T-helper 1 cell treated with Interleukin-12 subunit alpha and Interleukin-12 subunit beta and Interleukin-4 antibody, amounts not matched to agents 30 μg/mL and 1 μg/mL, for 36 hours (primary cell): ENCODE results near the gene DYNC1H1.

ENCODE experiments used
- H3K27ac Mint-ChIP-seq: one replicate; pipeline ENCODE4 v1.8.0; 2021; ENCODE audit warnings: mild to moderate bottlenecking, mixed read lengths
- H3K27me3 Mint-ChIP-seq: one replicate; pipeline ENCODE4 v1.8.0; 2021; ENCODE audit warnings: low read depth, mixed read lengths
- H3K36me3 Mint-ChIP-seq: one replicate; pipeline ENCODE4 v1.8.0; 2021; ENCODE audit warnings: low read depth, mixed read lengths
- H3K4me1 Mint-ChIP-seq: one replicate; pipeline ENCODE4 v1.8.0; 2021; ENCODE audit warnings: low read depth, mixed read lengths
- H3K4me3 Mint-ChIP-seq: one replicate; pipeline ENCODE4 v1.8.0; 2021; ENCODE audit warnings: mild to moderate bottlenecking, moderate library complexity, mixed read lengths
- H3K9me3 Mint-ChIP-seq: one replicate; pipeline ENCODE4 v1.8.0; 2021; ENCODE audit warnings: mixed read lengths

DYNC1H1 gene

GRCh38 chr14:101964297-101965180 lies at the start of gene DYNC1H1:
TSS of gene DYNC1H1 (plus strand) at chr14:101964573. CDS start at chr14:101964692, 119 bp downstream.
- peaks cover 5% of the 10 kb centered on the region for H3K27me3 Mint-ChIP-seq
- H3K27ac Mint-ChIP-seq: peak within 1 kb of the TSS; percentile 92
- H3K9me3 Mint-ChIP-seq: no peaks in the 10 kb centered on the region
- H3K36me3 Mint-ChIP-seq: peaks cover 13% of the 10 kb centered on the region
- H3K4me3 Mint-ChIP-seq: peak within 1 kb of the TSS; percentile 91
- H3K4me1 Mint-ChIP-seq: peaks cover 36% of the 10 kb centered on the region

DNA sequence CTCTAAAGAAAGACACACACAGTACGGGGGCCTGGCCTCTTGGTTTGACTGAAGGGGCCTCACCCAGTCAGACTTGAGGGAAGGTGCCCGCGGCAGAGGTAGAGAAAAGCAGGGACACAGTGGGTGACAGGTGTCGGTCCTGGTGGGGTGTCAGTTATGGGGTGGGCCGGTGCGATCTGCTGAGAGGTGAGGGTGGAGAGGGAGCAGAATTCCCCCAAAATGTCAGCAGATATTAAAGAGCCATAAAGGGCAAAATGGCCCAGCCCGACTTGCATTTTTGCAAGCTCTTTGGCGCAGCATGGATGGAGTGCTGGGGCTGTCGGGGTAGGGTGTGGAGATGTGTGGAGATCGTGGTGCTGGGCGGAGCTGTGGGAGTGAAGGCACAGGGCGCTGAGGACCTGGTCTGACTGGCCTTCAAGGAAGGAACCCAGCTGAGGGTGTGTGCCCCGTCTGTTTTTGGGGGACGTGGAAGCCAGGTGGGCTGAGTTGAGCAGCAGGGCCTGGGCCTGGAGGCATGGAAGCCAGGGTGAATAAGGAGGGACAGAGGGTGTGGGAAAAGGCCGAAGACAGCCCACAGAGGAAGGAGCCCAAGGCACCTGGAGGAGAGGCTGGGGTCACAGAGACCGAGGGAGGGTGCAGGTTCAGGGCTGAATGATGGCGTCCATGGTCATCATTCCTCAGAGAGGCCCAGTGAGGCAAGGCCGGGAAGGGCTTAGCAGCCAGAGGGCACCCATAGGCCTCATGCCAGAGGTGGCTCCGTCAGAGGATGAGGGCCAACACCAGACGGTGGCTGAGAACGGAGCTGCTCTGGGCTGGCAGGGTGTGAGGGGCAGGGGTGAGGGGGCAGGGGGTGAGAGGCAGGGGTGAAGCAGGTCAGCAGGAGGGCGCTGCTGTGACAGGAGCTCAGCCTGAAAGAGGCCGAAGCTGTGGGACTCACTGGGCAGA lies 48.2 kb upstream of the DYNC1H1 start:
- Mint-ChIP-seq H3K27me3 (no peaks in the 10 kb centered on the region), H3K9me3 (no peaks in the 10 kb centered on the region), H3K36me3 (peaks cover 21% of the 10 kb centered on the region), H3K27ac (no peak overlapping the region), H3K4me3 (no peak overlapping the region), H3K4me1 (no peaks in the 10 kb centered on the region)

DNA sequence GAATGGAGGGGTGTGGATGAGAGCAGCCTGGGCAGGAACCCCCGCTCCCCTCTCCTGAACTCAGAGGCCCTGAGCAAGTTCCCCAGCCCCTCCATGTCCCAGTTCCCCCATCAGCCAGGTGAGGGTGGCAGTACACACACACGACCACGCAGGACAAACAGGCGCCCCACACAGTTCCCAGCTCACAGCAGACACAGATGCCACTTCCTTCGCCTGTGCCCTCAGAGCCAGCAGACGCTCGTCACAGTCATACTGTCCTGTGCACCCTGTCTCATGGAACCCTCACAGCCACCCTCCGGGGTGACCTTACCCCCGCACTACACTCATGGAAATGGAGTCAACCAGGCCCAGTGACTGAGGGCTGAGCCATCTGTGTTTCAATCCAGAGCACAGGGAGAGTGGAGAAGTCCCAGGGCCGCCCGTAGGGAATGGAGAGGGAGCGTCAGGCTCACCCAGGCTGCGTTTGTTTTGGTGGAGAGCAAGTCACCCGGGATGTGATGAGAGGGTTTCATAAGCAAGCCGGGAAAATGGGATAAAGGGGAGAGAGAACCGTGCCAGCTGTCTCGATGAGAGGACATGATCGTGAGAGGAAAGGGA lies 47.5 kb upstream of the DYNC1H1 start:
- Mint-ChIP-seq H3K27ac (peak overlapping the region; percentile 67), H3K27me3 (no peaks in the 10 kb centered on the region), H3K36me3 (peaks cover 21% of the 10 kb centered on the region), H3K4me3 (no peak overlapping the region), H3K9me3 (no peaks in the 10 kb centered on the region), H3K4me1 (no peaks in the 10 kb centered on the region)

DNA sequence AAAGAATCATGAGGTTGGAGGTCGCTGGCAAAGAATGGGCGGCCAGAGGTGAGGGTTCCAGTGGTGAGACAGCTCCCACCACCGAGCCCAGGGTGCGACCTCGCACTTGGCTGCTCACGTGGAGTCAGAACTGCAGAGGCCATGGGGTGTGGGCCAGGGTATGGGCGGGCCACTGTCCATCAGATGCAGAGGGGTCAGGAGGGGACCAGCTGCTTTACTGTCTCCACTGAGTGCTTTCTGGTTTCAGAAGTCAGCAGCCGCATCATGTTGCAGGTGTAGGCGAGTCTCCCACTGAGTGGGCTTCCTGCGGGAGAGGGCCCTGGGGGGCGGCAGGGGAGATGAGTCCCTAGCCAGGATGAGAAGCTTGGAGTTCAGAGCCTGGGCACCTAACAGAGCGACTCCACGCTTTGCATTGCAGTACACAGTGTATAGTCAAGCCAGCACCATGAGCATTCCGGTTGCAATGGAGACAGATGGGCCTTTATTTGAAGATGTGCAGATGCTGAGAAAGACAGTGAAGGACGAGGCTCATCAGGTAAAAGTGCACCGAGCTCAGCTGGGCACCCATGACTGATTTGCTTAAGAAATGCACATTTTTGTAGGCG lies 46.9 kb upstream of the DYNC1H1 start:
- H3K4me3 Mint-ChIP-seq: no peak overlapping the region
- H3K27me3 Mint-ChIP-seq: no peaks in the 10 kb centered on the region
- no peaks in the 10 kb centered on the region for H3K9me3 Mint-ChIP-seq
- no peaks in the 10 kb centered on the region for H3K4me1 Mint-ChIP-seq
- H3K36me3 Mint-ChIP-seq: peaks cover 18% of the 10 kb centered on the region
- H3K27ac Mint-ChIP-seq: no peak overlapping the region

GRCh38 chr14:101918065-101918989 lies 46.0 kb upstream of the DYNC1H1 start:
- Mint-ChIP-seq H3K36me3 (peaks cover 21% of the 10 kb centered on the region), H3K27me3 (no peaks in the 10 kb centered on the region), H3K4me1 (no peaks in the 10 kb centered on the region), H3K27ac (no peak overlapping the region), H3K9me3 (no peaks in the 10 kb centered on the region), H3K4me3 (no peak overlapping the region)

DNA sequence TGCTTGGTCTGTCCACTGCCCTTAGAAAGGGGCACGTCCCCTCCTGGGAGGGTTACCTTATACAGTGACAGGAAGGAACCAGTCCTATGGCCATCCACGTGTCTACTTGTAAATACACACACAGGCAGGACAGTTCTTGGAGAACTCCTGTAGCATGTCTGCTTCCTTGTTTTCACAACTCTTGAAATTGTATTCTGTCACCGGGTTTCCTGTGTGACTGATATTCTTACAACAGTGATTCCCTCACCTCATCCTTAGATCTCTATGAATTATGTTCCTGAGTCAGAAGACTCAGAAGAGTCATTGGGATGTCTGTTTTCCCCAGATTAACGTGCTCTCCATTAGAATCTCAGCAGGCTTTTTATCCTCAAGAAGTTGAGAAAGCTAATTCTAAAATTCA lies 44.1 kb upstream of the DYNC1H1 start:
- no peaks in the 10 kb centered on the region for H3K9me3 Mint-ChIP-seq
- H3K27me3 Mint-ChIP-seq: no peaks in the 10 kb centered on the region
- no peak overlapping the region for H3K4me3 Mint-ChIP-seq
- H3K27ac Mint-ChIP-seq: no peak overlapping the region
- peaks cover 15% of the 10 kb centered on the region for H3K36me3 Mint-ChIP-seq
- H3K4me1 Mint-ChIP-seq: no peaks in the 10 kb centered on the region

DNA sequence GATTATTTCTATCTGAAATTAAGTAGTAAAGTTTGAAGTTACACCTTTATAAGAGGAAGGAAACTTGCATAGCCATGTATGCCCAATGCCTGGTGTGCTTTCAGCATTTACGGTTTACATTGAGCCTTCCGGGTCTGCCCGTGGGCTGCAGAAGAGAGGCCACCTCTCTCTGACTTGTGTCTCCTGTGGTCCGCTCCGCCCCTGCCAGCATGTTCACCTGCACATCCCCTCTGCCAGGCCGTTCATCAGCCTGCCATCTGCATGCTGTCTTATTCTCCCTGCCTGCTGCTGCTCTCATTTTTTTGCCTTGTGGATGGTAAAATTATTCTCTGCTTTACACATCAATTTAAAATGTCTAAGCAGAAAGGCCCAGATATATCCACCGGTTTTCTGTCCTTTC lies 41.5 kb upstream of the DYNC1H1 start:
- no peak overlapping the region for H3K4me3 Mint-ChIP-seq
- no peaks in the 10 kb centered on the region for H3K9me3 Mint-ChIP-seq
- H3K4me1 Mint-ChIP-seq: no peaks in the 10 kb centered on the region
- H3K27ac Mint-ChIP-seq: no peak overlapping the region
- H3K27me3 Mint-ChIP-seq: no peaks in the 10 kb centered on the region
- H3K36me3 Mint-ChIP-seq: peaks cover 20% of the 10 kb centered on the region

DNA sequence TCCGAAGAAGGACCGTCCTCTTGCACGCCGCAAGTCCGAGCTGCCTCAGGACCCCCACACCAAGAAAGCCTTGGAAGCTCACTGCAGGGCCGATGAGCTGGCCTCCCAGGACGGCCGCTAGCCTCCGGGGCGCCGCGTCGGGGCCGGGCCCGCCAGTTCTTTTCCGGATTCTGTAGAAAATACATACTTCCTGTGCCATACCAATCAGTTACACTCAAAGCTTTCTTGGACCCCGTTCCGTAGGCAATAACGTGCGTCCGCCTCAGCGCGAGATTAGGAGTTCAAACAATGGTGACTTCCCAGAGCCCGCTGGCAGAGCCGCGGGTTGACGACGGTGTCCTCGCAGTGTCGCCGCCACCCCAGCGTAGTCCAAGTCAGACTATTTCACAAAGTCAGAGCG lies 39.2 kb upstream of the DYNC1H1 start:
- H3K27ac Mint-ChIP-seq: no peak overlapping the region
- peaks cover 14% of the 10 kb centered on the region for H3K36me3 Mint-ChIP-seq

DNA sequence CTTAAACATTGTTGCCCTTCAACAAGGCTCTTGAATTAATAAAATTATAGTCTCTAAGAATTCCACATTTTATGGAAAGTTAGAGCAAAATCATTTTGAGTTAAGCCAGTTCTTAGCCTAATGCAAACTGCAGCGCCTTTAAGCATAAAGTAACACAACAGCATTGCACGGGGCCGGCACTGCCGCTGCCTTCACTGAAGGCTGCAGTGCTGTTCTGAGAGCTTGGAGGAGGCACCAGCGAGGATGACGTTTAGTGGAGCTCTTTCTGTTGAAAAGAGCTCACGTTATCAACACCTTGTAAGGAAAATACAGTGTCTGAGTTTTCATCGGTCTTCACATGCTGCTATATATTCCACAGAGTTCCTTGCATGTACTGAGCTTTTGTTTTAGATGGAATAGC lies 38.3 kb upstream of the DYNC1H1 start:
- H3K4me1 Mint-ChIP-seq: no peaks in the 10 kb centered on the region
- H3K36me3 Mint-ChIP-seq: peaks cover 14% of the 10 kb centered on the region
- H3K27ac Mint-ChIP-seq: no peak overlapping the region
- H3K4me3 Mint-ChIP-seq: no peak overlapping the region
- no peaks in the 10 kb centered on the region for H3K27me3 Mint-ChIP-seq
- H3K9me3 Mint-ChIP-seq: no peaks in the 10 kb centered on the region

More for the DNA sequence above, 39.2 kb upstream of the DYNC1H1 start:
- Mint-ChIP-seq H3K27me3 (no peaks in the 10 kb centered on the region), H3K4me1 (no peaks in the 10 kb centered on the region), H3K9me3 (no peaks in the 10 kb centered on the region), H3K4me3 (no peak overlapping the region)

GRCh38 chr14:101926620-101927019 lies 37.8 kb upstream of the DYNC1H1 start:
- H3K4me1 Mint-ChIP-seq: no peaks in the 10 kb centered on the region
- H3K9me3 Mint-ChIP-seq: no peaks in the 10 kb centered on the region
- peaks cover 14% of the 10 kb centered on the region for H3K36me3 Mint-ChIP-seq
- H3K27me3 Mint-ChIP-seq: no peaks in the 10 kb centered on the region
- no peak overlapping the region for H3K27ac Mint-ChIP-seq
- H3K4me3 Mint-ChIP-seq: no peak overlapping the region

DNA sequence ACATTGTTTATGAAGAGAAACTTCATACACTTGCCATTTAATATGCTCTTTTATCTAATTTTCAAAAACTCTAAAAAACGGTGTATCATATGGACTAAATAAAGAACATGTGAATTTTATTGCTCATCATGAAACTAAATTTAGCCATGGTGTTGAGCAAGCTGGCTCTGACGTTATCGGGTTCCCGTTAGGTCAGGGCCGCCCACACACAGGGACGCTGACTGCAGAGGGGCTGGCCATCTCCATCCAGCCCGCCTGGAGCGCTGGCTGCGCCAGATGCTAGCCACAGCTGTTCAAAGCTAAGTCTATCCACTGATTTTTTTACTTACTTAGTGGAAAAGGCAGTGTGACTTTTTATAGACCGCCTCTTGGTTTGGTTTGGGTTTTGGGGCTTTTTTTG lies 36.5 kb upstream of the DYNC1H1 start:
- H3K9me3 Mint-ChIP-seq: no peaks in the 10 kb centered on the region
- peaks cover 11% of the 10 kb centered on the region for H3K36me3 Mint-ChIP-seq
- no peak overlapping the region for H3K4me3 Mint-ChIP-seq
- no peaks in the 10 kb centered on the region for H3K4me1 Mint-ChIP-seq
- no peak overlapping the region for H3K27ac Mint-ChIP-seq
- no peaks in the 10 kb centered on the region for H3K27me3 Mint-ChIP-seq

DNA sequence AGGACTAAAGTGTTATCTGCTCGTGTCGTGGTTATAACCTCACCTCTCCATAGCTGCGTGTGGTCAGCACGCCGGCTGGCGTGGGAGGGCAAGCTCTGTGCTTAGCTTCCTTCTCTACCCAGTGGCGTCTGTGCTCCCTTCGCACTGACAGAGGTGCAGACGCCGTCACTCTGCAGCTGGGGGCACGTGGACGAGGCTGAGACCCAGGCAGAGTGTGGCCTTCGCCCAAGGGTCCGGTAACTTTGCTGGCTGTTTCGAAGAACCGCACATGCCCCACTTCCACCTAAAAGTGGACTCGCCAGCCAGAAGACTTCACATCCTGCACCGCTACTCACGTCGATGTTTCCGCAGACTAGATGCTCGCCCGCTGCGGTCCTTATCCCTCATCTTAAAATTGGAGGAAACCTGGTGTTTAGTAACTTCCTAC lies 35.9 kb upstream of the DYNC1H1 start:
- Mint-ChIP-seq H3K27me3 (no peaks in the 10 kb centered on the region), H3K36me3 (peaks cover 8% of the 10 kb centered on the region), H3K9me3 (no peaks in the 10 kb centered on the region), H3K4me3 (no peak overlapping the region), H3K27ac (no peak overlapping the region), H3K4me1 (no peaks in the 10 kb centered on the region)

- Mint-ChIP-seq H3K27me3 (no peaks in the 10 kb centered on the region), H3K4me3 (no peak overlapping the region), H3K4me1 (no peaks in the 10 kb centered on the region), H3K27ac (no peak overlapping the region), H3K9me3 (no peaks in the 10 kb centered on the region), H3K36me3 (peaks cover 8% of the 10 kb centered on the region)
These were observed 35.3 kb upstream of the DYNC1H1 start for GRCh38 chr14:101929096-101929495.
